NCI-H1436 (cell line): ENCODE data around the gene ADAM21.
"Not testable (repeated sequence)": the region's sequence is repeated elsewhere in the genome, so short reads cannot be mapped to it uniquely, and the experiment has no call there.

ENCODE experiments used
- DNase-seq: peaks from one replicate; lab custom pipeline; 2025; lab: John Stamatoyannopoulos, UW

ADAM21 gene

DNA sequence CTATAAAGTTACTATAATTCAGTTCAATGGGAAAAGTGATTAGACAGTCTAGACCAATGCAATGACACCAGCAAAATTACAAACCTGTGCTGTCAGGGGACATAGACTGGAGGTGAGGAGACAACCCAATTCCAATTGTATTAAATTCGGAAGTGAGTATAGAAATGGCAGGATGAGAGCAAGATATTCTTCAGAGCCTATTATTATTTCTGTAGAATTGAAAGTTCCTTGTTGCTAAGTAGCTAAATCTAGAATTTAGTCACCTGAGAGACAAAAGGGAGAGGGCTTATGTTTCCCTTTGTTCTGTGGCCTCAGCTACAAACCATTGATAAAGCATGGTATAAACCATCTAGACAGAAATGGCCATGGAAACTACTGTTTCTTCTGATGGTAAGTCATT, at the start of gene ADAM21:
ADAM21 (plus strand) TSS at position 301 of the 400 bp plus-strand sequence. CDS start 5,326 bp downstream, outside the sequence.
- DNase-seq = no peak

DNA sequence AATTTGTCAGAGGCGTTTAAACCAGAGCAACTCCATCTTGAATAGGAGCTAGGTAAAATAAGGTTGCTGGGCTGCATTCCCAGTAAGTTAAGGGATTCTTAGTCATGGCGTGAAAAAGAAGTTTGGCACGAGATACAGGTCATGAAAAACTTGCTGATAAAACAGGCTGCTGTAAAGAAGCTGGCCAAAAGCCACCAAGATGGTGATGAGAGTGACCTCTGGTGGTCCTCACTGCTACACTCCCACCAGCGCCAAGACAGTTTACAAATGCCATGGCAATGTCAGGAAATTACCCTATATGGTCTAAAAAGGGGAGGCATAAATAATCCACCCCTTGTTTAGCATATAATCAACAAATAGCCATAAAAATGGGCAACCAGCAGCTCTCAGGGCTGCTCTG, 48.6 kb upstream of the ADAM21 start:
- DNase-seq = not testable (repeated sequence)

DNA sequence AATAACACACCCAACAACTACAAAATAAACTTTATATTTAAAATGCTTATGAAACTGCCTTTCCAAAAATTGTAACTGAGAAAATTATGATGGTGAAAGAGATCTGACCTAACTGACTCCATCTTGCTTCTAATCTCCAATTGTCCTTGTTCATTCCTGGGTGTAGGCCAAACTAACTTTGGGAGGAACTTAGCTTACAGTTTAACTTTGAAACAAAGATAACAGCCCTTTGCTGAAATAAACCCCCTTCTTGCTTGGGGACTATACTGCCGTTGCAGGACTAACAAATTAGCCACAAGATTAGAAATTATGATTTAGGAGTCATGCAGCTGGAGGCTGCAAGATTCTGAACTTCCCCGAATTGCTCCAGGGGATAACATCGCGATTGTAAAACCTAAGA, 45.8 kb upstream of the ADAM21 start:
- not testable (repeated sequence) for DNase-seq

DNA sequence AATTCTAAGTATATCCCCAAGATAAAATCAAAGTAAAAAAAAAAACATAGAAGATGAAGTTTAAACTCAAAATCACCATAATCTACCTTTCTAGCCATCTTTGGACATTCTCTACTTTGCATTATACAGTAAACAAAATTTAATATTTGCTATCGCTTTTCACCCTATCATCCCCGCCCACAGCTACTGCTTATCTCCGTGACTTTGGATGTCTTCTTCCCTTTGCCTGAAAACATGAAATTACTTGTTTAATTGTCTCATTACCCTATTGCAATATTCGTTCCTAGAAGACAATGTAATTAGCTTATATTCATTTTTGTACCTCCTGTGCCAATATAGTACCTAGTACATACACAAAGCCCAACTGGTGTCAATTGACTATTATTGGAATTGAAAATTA, 44.4 kb upstream of the ADAM21 start:
- no peak for DNase-seq

DNA sequence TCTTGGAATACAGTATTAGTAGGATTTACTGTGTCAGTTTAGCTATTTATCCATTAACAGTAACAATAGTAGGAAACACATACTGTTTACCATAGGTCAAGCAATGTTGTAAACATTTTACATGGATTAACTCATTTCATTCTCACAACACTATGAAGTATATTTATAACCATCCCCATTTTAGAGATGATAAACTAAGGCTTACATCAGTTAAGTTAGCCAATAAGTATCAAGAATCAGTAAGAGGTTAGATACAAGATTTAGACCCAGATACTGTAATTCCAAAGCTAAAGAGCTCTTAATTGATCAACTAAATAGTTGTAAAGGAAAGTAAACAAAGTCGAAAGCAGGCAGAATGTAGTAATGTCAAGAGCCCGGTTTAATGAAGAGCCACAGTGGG, 36.2 kb upstream of the ADAM21 start:
- no peak for DNase-seq

DNA sequence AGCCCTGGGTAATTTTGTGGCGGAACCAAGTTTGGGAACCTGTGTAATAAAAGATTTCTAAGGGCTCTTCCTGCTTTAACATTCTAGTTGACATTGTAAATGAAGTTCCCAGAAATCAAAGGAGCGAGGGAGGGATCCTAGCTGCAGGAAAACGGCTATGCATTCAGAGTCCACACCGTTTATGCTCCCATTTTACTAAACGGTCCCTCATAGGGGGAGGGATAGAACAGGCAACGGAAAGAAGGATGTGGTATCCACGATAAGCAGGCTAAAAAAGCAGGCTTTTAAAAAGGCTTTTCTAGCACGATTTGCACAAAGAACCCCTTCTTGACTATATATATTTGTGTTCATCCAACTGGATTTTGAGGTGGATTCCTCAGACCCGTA, 35.6 kb upstream of the ADAM21 start:
- no peak for DNase-seq

DNA sequence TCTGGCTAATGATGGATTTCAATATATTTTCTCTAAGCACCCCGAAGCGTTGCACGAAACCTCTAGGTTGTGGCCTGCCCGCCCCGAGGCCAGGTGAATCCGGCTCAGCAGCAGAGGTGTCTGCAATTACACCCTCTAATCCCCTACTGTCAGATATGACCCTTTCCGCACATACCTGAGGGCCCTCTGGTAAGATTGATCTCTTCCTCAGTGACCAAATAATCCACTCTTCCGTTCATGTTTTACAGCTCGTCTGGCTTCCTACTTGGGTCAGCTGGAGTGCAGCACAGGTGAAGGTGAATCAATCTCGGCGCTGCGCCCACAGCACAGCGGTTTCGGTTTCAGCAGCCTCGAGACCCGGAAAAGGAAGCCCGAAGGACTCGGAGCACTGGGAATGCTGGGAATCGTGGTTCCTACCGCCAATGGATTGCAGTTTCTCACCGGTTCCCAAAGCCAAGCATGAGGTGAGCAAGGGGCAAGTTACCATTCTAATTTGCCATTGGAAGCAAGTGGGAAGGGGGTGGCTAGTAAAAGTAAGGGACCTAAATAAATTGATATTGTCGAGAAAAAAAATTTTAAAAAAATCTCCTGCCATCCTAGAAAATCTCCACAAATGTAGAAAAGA, 35.1 kb upstream of the ADAM21 start, which contains the start of gene SYNJ2BP:
SYNJ2BP (minus strand) TSS at position 366 of the 625 bp plus-strand sequence; CDS start at position 239, 127 bp downstream.
- DNase-seq = peak; percentile 53

DNA sequence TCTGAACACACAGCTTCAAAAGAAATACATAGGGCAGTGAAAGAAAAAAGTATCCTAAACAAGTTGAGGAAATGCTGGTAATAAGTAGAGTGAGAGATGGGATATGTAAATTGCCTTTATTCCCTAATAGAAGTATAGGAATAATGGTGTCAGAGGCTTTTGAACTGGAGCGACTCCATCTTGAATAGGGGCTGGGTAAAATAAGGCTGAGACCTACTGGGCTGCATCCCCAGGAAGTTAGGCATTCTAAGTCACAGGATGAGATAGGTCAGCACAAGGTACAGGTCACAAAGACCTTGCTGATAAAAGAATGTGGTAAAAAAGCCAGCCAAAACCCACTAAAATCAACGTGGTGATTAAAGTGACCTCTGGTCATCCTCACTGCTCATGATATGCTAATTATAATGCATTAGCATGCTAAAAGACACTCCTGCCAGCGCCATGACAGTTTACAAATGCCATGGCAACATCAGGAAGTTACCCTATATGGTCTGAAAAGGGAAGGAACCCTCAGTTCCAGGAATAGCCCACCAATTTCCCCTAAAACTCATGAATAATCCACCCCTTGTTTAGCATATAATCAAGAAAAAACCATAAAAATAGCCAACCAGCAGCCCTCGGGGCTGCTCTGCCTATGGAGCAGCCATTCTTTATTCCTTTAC, 32.6 kb upstream of the ADAM21 start:
- not testable (repeated sequence) for DNase-seq

DNA sequence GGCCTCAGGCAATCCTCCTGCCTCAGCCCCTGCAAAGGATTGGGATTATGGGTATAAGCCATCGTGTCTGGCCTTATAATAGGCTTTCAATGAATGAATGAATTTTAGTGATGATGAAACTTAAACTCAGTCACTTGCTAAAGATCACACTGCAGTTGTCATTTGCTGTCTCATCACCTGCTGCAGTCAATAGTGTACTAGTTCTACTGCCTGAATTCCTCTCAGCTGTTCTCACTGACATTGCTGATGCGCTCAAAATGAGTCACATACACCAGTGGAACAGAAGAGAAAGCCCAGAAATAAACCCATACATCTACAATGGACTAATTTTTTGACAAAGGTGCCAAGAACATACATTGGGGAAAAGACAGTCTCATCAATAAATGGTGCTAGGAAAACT, 29.4 kb upstream of the ADAM21 start:
- no peak for DNase-seq

DNA sequence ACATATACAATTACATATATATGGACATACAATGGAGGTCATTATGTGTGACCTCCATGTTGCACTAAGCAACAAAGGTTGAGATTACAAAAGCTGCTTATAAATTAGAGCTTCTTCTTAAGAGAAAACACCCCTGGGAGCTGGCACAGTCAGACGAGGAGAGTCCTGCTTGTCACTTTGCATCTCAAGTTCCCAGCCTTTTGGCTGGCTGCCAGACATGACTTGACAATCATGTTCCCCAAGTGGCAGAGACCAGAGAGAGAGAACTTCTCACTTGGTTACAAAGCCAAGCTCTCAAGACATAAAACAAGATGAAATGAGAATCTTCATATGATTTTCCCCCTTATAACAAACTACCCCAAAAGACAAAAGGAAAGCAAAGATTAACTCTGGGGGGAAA, 26.6 kb upstream of the ADAM21 start:
- no peak for DNase-seq

DNA sequence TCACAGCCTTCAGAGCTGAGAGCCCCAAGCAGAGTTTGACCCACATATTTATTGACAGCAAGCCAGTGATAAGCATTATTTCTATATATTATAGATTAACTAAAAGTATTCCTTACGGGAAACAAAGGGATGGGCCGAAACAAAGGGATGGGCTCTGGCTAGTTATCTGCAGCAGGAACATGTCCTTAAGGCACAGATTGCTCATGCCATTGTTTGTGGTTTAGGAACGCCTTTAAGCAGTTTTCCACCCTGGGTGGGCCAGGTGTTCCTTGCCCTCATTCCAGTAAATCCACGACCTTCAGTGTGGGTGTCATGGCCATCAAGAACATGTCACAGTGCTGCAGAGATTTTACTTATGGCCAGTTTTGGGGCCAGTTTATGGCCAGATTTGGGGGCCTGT, 25.4 kb upstream of the ADAM21 start:
- not testable (repeated sequence) for DNase-seq

DNA sequence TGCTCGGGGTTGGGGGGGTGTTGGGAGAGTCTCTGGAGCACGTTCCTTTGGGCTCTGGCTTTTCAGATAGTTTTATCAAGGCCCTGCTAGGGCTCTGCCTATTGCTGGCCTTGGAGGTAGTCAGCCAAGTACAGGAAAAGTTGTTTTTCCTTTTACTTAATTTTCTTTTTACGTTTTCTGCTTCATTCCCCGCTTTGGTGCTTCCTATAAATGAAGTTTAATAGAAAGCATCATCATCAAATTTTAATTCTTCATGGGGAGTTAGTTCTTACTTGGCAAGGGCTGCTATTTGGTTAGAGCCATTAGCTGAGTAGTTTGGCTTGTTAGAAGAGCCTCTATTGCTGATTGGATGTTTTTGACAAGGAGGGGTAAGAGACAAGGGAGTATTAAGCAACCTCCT, 15.1 kb upstream of the ADAM21 start:
- DNase-seq = no peak

DNA sequence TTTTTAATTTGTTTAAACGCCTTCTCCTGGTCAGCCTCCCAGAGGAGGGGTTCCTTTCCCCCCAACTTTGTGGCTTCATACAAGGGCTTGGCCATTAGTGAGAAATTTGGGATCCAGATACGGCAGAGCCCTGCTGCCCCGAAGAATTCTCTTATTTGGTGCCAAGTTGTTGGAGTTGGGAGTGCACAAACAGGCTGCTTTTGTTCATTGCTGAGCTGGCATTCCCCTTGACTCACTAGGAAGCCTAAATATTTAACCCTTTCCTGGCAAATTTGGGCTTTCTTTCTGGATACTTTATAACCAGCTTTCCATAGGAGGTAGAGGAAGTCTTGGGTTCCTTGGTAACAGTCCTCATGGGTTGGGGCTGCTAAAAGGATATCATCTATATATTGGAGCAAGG, 10.3 kb upstream of the ADAM21 start:
- no peak for DNase-seq

DNA sequence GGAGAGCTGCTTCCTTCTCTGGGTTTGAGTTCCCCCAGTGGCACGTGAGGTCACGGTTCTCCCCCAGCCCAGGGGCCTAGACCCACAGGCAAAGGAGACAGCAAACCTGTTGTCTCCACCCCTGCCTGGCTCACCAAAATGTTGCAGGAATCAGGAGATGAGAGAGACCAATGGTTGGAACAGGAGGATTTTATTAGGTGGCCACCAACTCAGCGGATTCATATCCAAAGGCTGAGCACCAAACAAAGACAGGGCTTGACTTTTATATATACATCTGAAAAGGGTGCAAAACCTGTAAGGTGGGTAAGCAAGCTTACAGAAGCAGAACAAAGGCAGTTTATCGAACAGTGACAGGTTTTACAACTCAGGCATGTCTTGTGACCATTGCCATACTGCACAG, 9.2 kb upstream of the ADAM21 start:
- DNase-seq = no peak

DNA sequence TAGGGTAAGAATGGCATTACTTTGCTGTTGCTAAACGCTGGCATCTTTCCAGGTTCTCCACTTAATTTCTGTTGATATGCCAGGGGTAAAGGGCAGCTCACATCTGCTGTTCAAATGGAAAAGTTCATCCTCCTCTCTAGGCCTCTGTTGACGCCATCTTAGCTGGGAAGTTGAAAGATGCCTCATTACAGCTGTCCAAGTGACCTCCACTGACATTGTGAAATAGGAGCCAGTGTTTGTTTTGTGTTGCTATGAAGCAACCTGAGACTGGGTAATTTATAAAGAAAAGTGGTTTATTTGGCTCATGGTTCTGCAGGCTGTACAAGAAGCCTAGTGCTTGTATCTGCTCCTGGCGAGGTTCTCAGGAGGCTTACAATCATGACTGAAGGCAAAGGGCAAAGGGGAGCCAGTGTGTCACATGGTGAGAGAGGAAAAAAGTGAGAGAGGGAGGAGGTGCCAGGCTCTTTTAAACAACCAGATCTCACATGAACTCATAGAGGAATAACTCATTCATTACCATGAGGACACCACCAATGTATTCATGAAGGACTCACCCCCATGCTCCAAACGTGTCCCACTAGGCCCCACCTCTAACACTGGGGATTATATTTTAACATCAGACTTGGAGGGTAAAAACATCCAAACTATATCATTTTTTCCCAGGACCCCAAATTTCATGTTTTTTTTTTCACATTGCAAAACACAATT, 3.2 kb upstream of the ADAM21 start:
- no peak for DNase-seq

DNA sequence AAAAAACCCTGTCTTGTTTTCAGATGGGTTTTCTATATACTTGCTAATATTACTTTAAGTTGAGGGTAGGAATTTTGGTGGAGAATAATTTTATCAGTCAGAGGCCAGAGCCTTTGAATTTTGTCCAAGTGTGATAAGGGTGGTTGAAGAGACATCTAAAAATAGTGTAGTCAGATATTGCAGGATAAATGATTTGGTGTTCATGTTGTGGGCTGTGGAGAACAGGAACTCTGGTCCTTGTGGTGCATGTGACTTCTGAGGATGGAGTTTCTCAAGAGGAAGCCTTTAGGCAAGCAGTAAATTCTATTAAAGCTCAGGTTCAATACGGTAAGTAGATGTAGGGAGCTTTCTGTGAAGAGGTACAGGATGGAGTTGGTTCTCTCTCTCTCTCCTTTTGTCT, 2.8 kb downstream of the ADAM21 start:
- DNase-seq = no peak

DNA sequence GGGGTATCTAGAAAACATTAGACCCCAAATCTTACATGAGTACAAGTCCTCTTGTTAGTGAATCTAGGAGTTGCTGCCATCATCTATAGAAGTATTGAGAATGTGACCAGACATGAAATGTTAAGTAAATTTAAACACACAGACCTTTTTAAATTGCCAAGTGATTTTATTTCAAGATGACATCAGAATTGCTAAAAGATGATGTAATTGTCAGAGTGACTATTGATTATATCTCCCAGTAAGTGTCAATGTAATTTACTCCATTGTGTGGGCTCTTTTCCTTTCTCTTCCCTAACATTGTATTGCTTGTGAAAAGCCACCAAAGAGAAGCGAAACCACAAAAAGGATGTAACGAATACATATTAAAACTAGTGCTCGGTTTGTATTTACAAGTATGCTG, 16.8 kb downstream of the ADAM21 start:
- DNase-seq = no peak

DNA sequence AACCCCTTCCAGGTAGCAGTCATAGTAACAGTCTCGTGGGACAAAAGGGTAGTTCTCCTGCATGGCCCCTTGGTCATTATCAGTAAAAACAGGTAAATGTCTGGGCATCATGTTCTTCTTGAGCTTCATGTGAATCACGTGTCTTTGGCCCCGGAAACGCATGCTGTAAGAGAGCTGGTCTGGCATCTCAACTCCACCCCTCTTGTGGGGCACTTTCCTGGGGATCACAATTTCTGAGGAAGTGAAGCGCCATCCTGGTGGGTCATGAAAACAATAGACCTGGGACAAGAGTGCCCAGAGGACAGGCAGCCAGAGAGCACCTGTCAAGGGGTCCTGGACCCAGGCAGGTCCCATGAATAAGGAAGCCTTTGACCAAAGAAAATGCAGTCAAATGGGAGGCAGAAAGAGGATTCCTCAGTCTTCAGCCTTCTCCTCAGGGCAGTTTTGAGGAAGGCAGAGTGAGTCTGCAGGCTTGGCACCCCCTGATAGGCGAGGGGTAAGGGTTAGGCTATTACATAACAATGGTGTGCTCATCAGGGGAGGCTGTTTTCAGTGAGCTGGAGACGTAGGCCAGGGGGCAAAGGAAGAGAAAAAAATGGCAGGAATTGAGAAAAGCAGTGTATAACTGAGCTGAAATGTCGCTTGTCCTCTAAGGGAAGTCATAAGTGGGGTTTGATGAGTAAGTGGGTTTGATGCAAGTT, 19.0 kb downstream of the ADAM21 start:
- not testable (repeated sequence) for DNase-seq

DNA sequence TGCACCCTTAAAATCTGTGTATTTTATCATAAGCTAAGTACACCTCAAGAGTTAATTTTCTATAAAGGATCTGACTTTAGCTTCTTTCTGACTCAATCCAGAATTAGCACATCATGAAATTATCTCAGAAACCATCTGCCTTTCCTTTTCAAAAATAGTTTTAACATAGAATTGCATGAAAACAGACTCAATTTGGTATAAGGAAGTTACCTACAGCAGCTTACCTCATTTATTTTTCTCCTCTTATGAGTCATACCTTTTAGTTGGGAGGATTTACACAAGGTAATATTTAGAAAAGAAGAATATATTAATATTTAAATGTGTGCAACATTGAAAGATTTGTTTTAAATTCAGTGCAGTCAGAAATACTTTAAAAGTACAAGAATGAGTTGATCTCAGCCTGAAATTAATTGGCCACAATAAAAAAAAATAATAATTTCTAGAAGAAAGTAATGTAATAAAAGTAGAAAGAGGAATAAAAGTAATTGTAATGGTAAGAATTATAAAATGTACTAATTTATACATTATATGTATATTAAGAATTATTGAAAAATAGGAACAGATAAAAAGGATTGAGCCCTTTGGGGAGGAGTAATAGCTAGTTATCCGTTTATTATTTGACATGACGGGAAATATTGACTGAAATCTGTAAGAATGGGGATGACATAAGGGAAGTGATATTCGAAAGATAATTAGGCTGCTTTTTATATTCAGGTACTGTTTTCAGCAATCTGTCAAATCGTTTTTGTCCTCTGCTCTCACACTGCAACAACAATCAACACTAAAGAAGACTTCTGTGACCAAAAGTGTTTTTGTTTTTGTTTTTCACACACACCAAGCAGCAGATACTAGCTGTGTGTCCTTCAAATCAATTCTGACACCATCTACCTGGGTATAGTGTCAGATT, 20.5 kb downstream of the ADAM21 start:
- DNase-seq = no peak

DNA sequence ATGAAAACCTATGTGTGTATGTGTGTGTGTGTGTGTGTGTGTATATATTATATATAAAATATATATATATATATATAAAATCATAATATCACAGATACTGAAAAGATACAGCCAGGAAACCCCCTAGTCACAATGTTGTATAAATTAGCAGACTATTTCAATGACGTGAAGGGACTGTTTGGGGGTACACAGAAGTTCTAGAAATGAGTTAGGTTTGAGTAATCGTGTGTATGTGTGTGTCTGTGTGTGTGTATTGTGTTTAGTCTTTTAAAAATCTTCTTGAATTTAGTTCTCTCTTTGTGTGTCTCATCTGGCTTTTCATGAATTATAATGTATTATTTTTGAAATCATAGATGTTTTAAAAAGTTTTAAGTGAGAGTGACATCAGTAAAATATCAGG, 21.9 kb downstream of the ADAM21 start:
- no peak for DNase-seq

DNA sequence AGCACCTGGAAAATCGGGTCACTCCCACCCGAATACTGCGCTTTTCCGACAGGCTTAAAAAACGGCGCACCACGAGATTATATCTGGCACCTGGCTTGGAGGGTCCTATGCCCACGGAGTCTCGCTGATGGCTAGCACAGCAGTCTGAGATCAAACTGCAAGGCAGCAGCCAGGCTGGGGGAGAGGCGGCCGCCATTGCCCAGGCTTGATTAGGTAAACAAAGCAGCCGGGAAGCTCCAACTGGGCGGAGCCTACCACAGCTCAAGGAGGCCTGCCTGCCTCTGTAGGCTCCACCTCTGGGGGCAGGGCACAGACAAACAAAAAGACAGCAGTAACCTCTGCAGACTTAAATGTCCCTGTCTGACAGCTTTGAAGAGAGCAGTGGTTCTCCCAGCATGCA, 23.5 kb downstream of the ADAM21 start:
- DNase-seq = not testable (repeated sequence)
